ENCODE data around the gene INSR. TPM values are rescaled to one million over a fixed set of nuclear protein-coding genes. Genes with fewer than 3 reads are reported as not detected.

The INSR gene
- total and polyA plus RNA-seq, 4 experiments from 2014 or later, result 0.06 to 2.2 (median 0.69) TPM

- intact Hi-C loops (cut with micrococcal nuclease), result no loop called here
- no peak overlapping the region for H3K4me3 Mint-ChIP-seq
- H3K27ac ChIP-seq (ENCODE audit: low read depth, low read length), result no peak overlapping the region
- CTCF ChIA-PET (ENCODE audit: partially characterized antibody), result no interaction called here
- no peaks in the 10 kb centered on the region for H3K4me1 Mint-ChIP-seq
- no peaks in the 10 kb centered on the region for H3K36me3 Mint-ChIP-seq
- no peaks in the 10 kb centered on the region for H3K4me1 ChIP-seq (ENCODE audit: insufficient read depth, low read length)
- peaks cover 0 to 2% (median 0%) of the 10 kb centered on the region in 8 donors for H3K9me3 Mint-ChIP-seq
- no peaks in the 10 kb centered on the region for H3K36me3 ChIP-seq (ENCODE audit: insufficient read depth, low read length)
- no peaks in the 10 kb centered on the region for H3K27me3 Mint-ChIP-seq
- no peak overlapping the region for H3K27ac Mint-ChIP-seq
- H3K27me3 ChIP-seq (ENCODE audit: insufficient read depth, low read length), result no peaks in the 10 kb centered on the region
- POLR2A ChIA-PET (ENCODE audit: partially characterized antibody), result no interaction called here
- H3K4me3 ChIP-seq (ENCODE audit: low read length in 2 of 2), result no peak overlapping the region
- H3K9me3 ChIP-seq (ENCODE audit: control insufficient read depth in 1 of 2, low read length in 2 of 2), result no peaks in the 10 kb centered on the region
- no peak for DNase-seq
Measured at GRCh38 chr19:7140137-7140536, 154.1 kb downstream of the INSR start.

GRCh38 chr19:7139095-7139494, 155.1 kb downstream of the INSR start:
- ChIA-PET CTCF (ENCODE audit: partially characterized antibody) (interaction anchor here (0.7 to 3.6 kb wide), 2 partner anchors 9 to 227 kb away, joined by 3 to 15 read pairs; no protein-coding TSS in a partner anchor), POLR2A (ENCODE audit: partially characterized antibody) (no interaction called here)
- no peak overlapping the region for H3K27ac Mint-ChIP-seq

GRCh38 chr19:7138402-7138801, 155.8 kb downstream of the INSR start:
- intact Hi-C loops (cut with micrococcal nuclease), result no loop called here
- Histone ChIP-seq H3K27ac (ENCODE audit: low read depth, low read length) (no peak overlapping the region), H3K27me3 (ENCODE audit: insufficient read depth, low read length) (no peaks in the 10 kb centered on the region), H3K36me3 (ENCODE audit: insufficient read depth, low read length) (no peaks in the 10 kb centered on the region), H3K4me3 (ENCODE audit: low read length in 2 of 2) (no peak overlapping the region), H3K9me3 (ENCODE audit: control insufficient read depth in 1 of 2, low read length in 2 of 2) (no peaks in the 10 kb centered on the region), H3K4me1 (ENCODE audit: insufficient read depth, low read length) (no peaks in the 10 kb centered on the region)
- Mint-ChIP-seq H3K27ac (no peak overlapping the region), H3K4me3 (no peak overlapping the region), H3K27me3 (no peaks in the 10 kb centered on the region), H3K36me3 (no peaks in the 10 kb centered on the region), H3K4me1 (no peaks in the 10 kb centered on the region), H3K9me3 (no peaks in the 10 kb centered on the region)
- ChIA-PET CTCF (ENCODE audit: partially characterized antibody) (interaction anchor here (3.6 kb wide), 1 partner anchor 10 kb away, joined by 15 read pairs; no protein-coding TSS in a partner anchor), POLR2A (ENCODE audit: partially characterized antibody) (no interaction called here)
- DNase-seq, result no peak

More at GRCh38 chr19:7139095-7139494, 155.1 kb downstream of the INSR start:
- Histone ChIP-seq H3K36me3 (ENCODE audit: insufficient read depth, low read length) (no peaks in the 10 kb centered on the region), H3K27ac (ENCODE audit: low read depth, low read length) (no peak overlapping the region), H3K4me1 (ENCODE audit: insufficient read depth, low read length) (no peaks in the 10 kb centered on the region), H3K27me3 (ENCODE audit: insufficient read depth, low read length) (no peaks in the 10 kb centered on the region), H3K4me3 (ENCODE audit: low read length in 2 of 2) (no peak overlapping the region), H3K9me3 (ENCODE audit: control insufficient read depth in 1 of 2, low read length in 2 of 2) (no peaks in the 10 kb centered on the region)
- Mint-ChIP-seq H3K9me3 (peaks cover 0 to 2% (median 0%) of the 10 kb centered on the region in 8 donors), H3K4me1 (no peaks in the 10 kb centered on the region), H3K4me3 (no peak overlapping the region), H3K27me3 (no peaks in the 10 kb centered on the region), H3K36me3 (no peaks in the 10 kb centered on the region)
- DNase-seq, result no peak
- intact Hi-C loops (cut with micrococcal nuclease), result no loop called here

DNA sequence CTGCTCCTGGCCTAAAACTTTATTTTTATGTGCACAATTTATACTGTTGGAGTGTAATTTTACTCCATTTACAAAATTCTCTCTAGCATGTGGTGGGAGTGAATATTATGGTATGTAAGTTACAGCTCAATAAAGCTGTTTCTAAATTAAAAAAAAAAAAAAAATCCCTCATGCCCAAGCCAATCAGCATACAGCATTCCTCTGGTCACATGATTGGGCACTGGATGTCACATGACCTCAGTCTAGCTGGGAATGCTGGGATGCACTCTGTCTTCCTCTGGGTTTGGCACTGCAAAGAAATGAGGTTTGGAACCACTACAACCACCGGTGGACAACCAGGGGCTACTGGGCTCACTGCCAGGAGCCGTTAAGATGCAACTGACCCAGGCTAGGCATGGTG, 157.1 kb downstream of the INSR start:
- H3K4me1 Mint-ChIP-seq, result no peaks in the 10 kb centered on the region
- no peaks in the 10 kb centered on the region for H3K9me3 Mint-ChIP-seq
- H3K36me3 Mint-ChIP-seq, result no peaks in the 10 kb centered on the region
- no peak overlapping the region for H3K27ac Mint-ChIP-seq
- H3K27ac ChIP-seq (ENCODE audit: low read depth, low read length), result no peak overlapping the region
- H3K4me3 Mint-ChIP-seq, result no peak overlapping the region
- intact Hi-C loops (cut with micrococcal nuclease), result no loop called here
- H3K4me3 ChIP-seq (ENCODE audit: low read length in 2 of 2), result no peak overlapping the region
- DNase-seq, result no peak
- no peaks in the 10 kb centered on the region for H3K9me3 ChIP-seq (ENCODE audit: control insufficient read depth in 1 of 2, low read length in 2 of 2)
- no peaks in the 10 kb centered on the region for H3K36me3 ChIP-seq (ENCODE audit: insufficient read depth, low read length)
- ChIA-PET POLR2A (ENCODE audit: partially characterized antibody) (no interaction called here), CTCF (ENCODE audit: partially characterized antibody) (interaction anchor here (3.6 kb wide), 1 partner anchor 11 kb away, joined by 15 read pairs; no protein-coding TSS in a partner anchor)
- peaks cover 0 to 2% of the 10 kb centered on the region in 2 donors for H3K27me3 Mint-ChIP-seq
- no peaks in the 10 kb centered on the region for H3K27me3 ChIP-seq (ENCODE audit: insufficient read depth, low read length)
- H3K4me1 ChIP-seq (ENCODE audit: insufficient read depth, low read length), result no peaks in the 10 kb centered on the region

DNA sequence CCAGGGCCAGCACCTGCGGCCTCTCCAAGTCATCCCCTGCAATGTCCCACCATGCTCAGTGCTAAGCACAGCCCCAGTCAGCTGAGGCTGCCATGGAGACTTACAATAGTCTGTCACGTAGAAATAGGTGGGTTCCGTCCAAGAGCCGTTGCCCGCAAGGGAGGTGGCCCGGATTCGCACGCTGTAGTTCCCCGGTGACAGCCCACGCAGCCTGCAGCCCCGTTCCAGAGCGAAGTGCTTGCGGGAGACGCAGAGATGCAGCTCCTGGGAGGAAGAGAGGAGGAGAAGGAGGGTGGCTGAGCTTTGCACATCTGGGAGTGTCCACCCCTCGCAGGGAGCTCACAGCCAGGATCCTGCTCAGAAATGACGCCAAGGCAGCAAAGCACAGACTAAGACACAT, 162.2 kb downstream of the INSR start:
- ChIA-PET CTCF (ENCODE audit: partially characterized antibody) (no interaction called here), POLR2A (ENCODE audit: partially characterized antibody) (no interaction called here)
- Histone ChIP-seq H3K4me1 (ENCODE audit: insufficient read depth, low read length) (no peaks in the 10 kb centered on the region), H3K27ac (ENCODE audit: low read depth, low read length) (no peak overlapping the region), H3K36me3 (ENCODE audit: insufficient read depth, low read length) (no peaks in the 10 kb centered on the region), H3K9me3 (ENCODE audit: control insufficient read depth in 1 of 2, low read length in 2 of 2) (no peaks in the 10 kb centered on the region), H3K27me3 (ENCODE audit: insufficient read depth, low read length) (no peaks in the 10 kb centered on the region), H3K4me3 (ENCODE audit: low read length in 2 of 2) (no peak overlapping the region)
- Mint-ChIP-seq H3K27ac (no peak overlapping the region), H3K9me3 (peaks cover 0 to 2% (median 0%) of the 10 kb centered on the region in 8 donors), H3K27me3 (peaks cover 0 to 2% of the 10 kb centered on the region in 2 donors), H3K36me3 (no peaks in the 10 kb centered on the region), H3K4me3 (no peak overlapping the region), H3K4me1 (no peaks in the 10 kb centered on the region)
- no peak for DNase-seq
- intact Hi-C loops (cut with micrococcal nuclease), result no loop called here

DNA sequence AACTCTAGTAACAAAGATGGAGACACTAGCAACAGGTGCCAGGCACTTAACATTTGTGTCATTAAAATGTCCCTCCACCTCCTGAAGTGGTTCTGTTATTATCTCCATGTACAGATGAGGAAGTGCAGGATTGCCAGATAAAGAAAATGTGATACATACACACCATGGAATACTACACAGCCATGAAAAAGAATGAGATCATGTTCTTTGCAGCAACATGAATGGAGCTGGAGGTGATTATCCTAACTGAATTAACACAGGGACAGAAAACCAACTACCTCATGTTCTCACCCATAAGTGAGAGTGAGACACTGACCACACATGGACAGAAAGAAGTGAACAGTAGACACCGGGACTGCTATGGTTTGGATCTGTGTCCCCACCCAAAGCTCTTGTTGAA, 164.2 kb downstream of the INSR start:
- intact Hi-C loops (cut with micrococcal nuclease), result no loop called here
- no peak overlapping the region for H3K4me3 Mint-ChIP-seq
- CTCF ChIA-PET (ENCODE audit: partially characterized antibody), result interaction anchor here (0.6 kb wide), 1 partner anchor 1186 kb away, joined by 3 read pairs; no protein-coding TSS in a partner anchor
- DNase-seq, result no peak
- no peaks in the 10 kb centered on the region for H3K4me1 Mint-ChIP-seq
- Histone ChIP-seq H3K27me3 (ENCODE audit: insufficient read depth, low read length) (no peaks in the 10 kb centered on the region), H3K4me1 (ENCODE audit: insufficient read depth, low read length) (no peaks in the 10 kb centered on the region), H3K27ac (ENCODE audit: low read depth, low read length) (no peak overlapping the region), H3K9me3 (ENCODE audit: control insufficient read depth in 1 of 2, low read length in 2 of 2) (no peaks in the 10 kb centered on the region), H3K36me3 (ENCODE audit: insufficient read depth, low read length) (no peaks in the 10 kb centered on the region), H3K4me3 (ENCODE audit: low read length in 2 of 2) (no peak overlapping the region)
- H3K9me3 Mint-ChIP-seq, result peaks cover 0 to 10% (median 3%) of the 10 kb centered on the region in 8 donors
- no peak overlapping the region for H3K27ac Mint-ChIP-seq
- no peaks in the 10 kb centered on the region for H3K36me3 Mint-ChIP-seq
- POLR2A ChIA-PET (ENCODE audit: partially characterized antibody), result no interaction called here
- H3K27me3 Mint-ChIP-seq, result peaks cover 0 to 2% of the 10 kb centered on the region in 2 donors

GRCh38 chr19:7126132-7126531, 168.1 kb downstream of the INSR start:
- intact Hi-C loops (cut with micrococcal nuclease), result no loop called here
- H3K27ac ChIP-seq (ENCODE audit: low read depth, low read length), result no peak overlapping the region
- H3K27me3 Mint-ChIP-seq, result no peaks in the 10 kb centered on the region
- H3K4me1 Mint-ChIP-seq, result no peaks in the 10 kb centered on the region
- CTCF ChIA-PET (ENCODE audit: partially characterized antibody), result interaction anchor here (1.2 kb wide), 1 partner anchor 23 kb away, joined by 3 read pairs; no protein-coding TSS in a partner anchor
- H3K36me3 ChIP-seq (ENCODE audit: insufficient read depth, low read length), result no peaks in the 10 kb centered on the region
- peaks cover 0 to 14% (median 5%) of the 10 kb centered on the region in 8 donors for H3K9me3 Mint-ChIP-seq
- H3K27ac Mint-ChIP-seq, result no peak overlapping the region
- no peaks in the 10 kb centered on the region for H3K27me3 ChIP-seq (ENCODE audit: insufficient read depth, low read length)
- H3K4me1 ChIP-seq (ENCODE audit: insufficient read depth, low read length), result no peaks in the 10 kb centered on the region
- peaks cover 0 to 4% of the 10 kb centered on the region in 2 donors for H3K36me3 Mint-ChIP-seq
- POLR2A ChIA-PET (ENCODE audit: partially characterized antibody), result no interaction called here
- DNase-seq, result no peak
- H3K9me3 ChIP-seq (ENCODE audit: control insufficient read depth in 1 of 2, low read length in 2 of 2), result no peaks in the 10 kb centered on the region
- no peak overlapping the region for H3K4me3 Mint-ChIP-seq
- H3K4me3 ChIP-seq (ENCODE audit: low read length in 2 of 2), result no peak overlapping the region

DNA sequence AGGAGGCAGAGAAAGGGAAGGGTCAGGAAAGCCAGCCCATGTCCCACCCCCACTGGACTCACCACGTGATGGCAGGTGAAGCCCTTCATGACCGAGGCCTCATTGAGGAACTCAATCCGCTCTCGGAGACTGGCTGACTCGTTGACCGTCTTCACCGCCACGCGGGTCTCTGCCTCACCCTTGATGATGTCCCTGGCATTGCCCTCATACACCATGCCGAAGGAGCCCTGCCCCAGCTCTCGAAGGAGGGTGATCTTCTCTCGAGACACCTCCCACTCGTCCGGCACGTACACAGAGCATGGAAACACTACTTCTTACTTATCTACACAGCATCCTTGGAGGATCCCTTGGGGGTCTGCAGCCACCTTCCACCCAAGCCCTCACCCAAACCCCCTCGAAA, 169.0 kb downstream of the INSR start:
- peaks cover 0 to 4% of the 10 kb centered on the region in 2 donors for H3K36me3 Mint-ChIP-seq
- Histone ChIP-seq H3K27ac (ENCODE audit: low read depth, low read length) (no peak overlapping the region), H3K4me3 (ENCODE audit: low read length in 2 of 2) (no peak overlapping the region), H3K9me3 (ENCODE audit: control insufficient read depth in 1 of 2, low read length in 2 of 2) (no peaks in the 10 kb centered on the region), H3K27me3 (ENCODE audit: insufficient read depth, low read length) (no peaks in the 10 kb centered on the region), H3K4me1 (ENCODE audit: insufficient read depth, low read length) (no peaks in the 10 kb centered on the region), H3K36me3 (ENCODE audit: insufficient read depth, low read length) (no peaks in the 10 kb centered on the region)
- intact Hi-C loops (cut with micrococcal nuclease), result no loop called here
- POLR2A ChIA-PET (ENCODE audit: partially characterized antibody), result no interaction called here
- no peaks in the 10 kb centered on the region for H3K4me1 Mint-ChIP-seq
- H3K4me3 Mint-ChIP-seq, result no peak overlapping the region
- CTCF ChIA-PET (ENCODE audit: partially characterized antibody), result no interaction called here
- H3K27me3 Mint-ChIP-seq, result no peaks in the 10 kb centered on the region
- no peak for DNase-seq
- peaks cover 0 to 14% (median 5%) of the 10 kb centered on the region in 8 donors for H3K9me3 Mint-ChIP-seq
- no peak overlapping the region for H3K27ac Mint-ChIP-seq

All from CD4-positive, alpha-beta memory T cell (primary cell).